ENCODE measurements around the gene TAMALIN.

The TAMALIN gene

DNA sequence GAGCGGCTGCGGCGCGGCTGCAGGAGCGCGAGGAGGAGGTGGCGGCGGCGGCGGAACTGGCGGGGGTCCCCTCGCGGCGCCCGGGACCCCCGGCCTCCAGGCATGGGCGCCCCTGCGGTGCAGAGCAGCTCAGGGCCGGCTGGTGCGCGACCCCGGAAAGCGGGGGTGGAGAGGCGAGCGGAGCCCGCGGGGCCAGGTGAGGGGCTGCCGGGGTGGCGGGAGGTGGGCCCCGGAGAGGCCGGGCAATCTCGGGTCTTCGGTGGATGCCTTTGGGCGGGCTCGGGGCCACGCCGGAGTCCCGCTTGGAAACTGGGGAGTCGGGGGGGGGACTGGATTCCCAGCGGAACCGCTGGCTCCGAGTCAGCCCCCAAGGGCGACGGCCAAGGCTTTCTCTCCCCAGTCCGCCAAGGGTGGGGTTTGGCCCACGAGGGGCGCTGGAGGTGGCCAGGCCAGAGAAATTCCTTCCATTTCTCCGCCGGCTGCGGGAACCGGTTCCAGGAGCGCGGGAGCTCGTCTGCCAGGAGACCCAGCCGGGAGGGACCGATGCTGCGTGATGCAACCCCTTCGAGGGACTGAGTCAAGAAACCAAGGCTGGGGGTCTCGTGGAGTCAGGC lies 30.6 kb downstream of the TAMALIN start:
- DNase-seq = peak; percentile 56

DNA sequence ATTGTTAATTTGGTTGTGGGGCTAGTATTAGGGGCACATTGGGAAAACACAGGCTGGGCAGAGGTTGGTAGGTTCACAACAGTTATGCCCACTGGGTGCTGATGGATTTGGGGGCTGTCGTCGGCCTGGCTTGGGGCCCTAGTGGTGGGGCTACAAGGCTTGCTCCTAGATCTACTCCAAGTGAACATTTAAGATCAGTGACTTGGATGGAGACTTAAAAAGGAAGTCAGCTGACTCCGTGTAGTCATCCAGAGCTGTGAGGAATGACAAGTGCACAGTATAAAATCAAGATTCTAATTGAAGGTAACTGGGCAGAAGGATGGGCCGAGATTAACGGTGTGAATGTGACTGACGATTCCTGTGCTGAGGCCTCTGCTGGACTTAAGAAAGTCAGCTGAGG lies 31.7 kb downstream of the TAMALIN start:
- DNase-seq = no peak

DNA sequence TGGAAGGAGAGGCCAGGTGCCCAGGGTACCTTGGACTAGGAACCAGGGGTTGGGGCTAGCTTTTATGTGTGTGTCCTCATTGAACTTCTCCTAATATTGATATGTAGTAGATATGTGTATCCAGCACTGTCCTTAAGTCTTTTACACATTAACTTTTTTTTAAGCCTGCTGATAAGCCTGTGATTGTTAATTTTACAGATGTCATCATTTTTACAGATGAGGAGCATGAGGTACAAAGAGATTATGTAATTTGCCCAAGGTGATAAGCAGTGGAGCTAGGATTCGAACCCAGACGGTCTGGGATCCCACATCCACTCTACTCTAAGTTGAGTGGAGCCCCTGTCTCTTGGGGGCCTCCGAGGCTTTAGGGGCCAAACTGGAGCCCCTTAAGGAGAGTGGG lies 34.3 kb downstream of the TAMALIN start:
- no peak for DNase-seq

DNA sequence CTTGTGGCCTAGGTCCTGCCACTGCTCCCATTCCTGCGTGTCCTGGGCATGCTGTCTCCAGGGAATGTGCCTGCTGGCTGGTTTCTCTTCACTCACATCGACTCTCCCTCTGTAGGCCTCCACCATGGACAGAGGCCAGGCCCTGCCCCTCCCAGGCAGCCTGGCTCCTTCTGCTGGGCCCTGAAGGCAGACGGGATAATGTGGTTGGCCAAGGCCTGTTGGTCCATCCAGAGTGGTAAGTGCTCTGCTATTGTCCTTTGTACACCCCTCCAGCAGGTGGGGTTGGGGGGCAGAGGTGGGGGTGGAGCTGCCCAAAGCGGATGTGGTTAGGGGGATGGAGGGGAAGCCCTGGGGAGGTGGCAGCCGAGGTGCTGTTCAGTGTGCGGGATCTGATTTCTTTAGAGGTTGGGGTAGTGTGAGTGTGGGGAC lies 35.0 kb downstream of the TAMALIN start:
- DNase-seq = peak; percentile 25

DNA sequence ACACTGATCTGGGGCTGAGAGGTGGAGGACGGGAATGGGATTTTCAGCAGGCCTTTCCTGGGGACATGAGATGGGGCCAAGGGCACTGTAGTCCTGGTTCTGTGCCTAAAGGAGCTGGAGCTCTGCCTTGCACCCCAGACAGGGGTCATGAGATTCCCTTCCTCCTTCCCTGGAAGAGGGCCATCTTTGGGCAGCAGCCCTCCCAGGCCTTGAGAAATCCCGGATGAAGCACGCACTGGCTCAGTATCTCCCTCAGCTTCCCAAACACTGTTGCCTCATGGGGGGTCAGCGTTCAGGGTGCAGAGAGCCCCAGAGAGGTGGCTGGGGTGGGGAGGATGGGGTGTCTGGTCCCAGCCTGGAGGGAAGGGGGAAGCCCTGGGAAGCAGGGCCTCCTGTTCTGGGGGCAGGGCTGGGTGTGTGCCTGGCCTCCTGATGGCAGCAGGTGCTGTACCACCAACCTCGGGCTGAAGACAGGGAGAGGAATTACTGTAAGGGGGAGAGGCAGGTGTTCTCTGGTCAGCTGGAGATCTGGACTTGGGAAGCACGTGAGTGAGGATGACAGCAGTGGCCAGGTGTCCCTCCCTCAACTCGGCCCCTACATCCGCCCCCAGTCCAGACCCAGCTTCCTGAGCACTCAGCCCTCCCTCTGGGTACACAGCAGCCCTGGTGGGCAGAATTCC lies 36.1 kb downstream of the TAMALIN start:
- DNase-seq = peak; percentile 89

DNA sequence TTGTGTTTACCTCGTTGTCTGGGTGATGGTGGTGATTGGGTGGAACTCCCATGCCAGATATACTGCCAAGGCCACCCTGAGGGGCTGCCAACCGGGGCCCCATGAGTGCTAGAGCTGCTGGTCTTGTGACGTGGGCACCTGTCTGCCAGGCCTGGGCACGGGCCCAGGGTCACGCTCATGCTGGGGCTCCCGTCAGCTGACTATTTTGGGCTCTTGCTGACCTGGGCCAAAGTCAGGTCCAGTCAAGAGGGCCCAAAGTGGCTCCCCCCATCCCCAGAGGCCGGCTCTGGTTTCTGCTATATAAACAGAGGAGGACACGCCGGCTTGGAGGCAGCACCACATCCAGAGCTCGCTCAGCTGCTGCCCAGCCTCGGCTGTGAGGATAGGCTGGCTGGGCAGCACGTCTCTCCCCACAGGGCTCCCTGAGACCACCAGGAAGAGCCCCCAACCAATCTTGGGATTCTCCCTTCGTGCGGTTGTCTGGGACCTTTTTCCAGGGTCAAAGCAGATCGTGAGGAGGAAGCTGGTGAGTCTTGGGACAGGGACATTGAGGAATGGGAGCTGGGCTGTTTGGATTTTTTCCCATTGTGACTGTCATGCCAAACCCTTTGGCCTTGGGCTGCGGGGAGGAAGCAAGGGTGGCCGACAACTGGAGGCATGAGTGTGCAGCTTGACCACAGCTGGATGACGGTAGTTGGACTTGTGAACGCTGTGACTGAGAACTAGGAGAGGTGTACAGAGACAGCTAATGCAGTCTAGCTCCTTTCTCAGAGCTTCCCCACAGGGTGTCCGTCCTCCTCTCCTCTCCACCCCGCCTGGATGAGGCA lies 36.9 kb downstream of the TAMALIN start:
- no peak for DNase-seq

DNA sequence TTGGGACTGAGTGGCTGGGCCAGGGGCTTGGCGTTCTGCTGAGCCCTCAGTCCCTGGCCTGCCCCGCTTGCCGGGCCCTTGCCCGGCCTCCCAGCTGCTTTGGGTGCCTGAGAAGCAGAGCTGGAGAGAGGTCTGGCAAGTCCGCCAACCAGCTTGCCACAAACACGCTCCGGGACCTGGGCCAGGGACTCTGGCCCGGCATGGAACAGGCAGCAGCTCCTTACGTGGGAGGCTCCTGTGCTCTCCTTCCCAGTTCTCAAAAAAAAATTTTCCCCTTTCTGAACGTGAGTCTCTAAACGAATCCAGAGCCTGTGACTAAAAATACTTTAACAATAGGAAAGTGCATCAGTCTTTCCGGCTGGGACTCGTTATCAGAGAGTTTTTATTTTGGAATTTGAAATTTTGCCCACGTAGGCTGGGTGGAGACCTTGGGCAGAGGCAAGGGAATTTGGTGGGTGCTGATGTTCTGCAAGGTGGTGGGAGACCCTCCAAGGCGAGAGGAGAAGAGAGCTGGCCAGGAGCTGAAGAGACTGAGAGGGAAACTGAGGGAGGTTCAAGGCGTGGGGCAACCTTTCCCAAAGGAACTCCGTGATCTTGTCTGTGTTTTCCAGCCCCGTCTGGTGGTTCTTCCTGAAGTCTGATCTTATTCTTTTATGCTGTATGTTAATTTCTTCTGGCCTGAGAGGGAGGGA lies 37.7 kb downstream of the TAMALIN start:
- no peak for DNase-seq

DNA sequence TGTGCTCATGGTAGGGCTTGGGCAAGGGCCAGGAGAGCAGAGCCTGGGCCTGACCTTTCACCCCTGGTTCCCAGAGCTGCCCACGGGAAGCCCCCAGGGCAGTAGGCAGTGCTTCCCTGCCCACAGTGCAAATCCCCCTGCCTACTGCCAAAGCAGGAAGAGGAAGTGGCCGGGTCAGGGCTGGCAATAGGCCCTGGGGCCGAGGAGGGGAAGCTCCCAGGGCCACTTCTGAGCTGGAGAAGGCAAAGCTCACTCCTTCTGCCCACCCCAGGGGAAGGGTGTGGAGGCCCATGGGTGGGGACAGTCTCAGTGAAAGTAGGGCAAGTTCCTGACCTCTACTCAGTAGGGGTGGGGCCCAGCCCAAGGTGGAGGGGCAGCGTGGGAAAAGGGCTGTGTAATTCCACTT lies 39.1 kb downstream of the TAMALIN start:
- DNase-seq = no peak

DNA sequence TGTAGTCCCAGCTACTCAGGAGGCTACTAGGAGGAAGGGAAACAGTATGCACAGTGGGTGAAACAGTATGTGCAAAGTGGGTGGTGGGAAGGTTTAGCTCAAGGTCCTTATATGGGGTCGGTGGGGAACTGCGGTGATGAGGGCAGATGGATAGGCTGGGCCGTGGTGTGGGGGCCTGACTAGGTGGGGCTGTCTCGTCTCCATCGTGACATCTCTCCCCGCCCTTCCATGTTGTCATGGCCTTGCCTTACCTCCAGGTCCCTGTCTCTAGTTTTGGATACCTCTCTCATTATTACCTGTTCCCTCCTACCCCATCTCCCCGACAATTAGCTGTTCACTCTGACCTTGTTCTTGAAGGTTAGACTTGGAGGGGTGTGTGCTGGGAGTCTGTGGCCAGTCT lies 40.1 kb downstream of the TAMALIN start:
- DNase-seq = no peak

DNA sequence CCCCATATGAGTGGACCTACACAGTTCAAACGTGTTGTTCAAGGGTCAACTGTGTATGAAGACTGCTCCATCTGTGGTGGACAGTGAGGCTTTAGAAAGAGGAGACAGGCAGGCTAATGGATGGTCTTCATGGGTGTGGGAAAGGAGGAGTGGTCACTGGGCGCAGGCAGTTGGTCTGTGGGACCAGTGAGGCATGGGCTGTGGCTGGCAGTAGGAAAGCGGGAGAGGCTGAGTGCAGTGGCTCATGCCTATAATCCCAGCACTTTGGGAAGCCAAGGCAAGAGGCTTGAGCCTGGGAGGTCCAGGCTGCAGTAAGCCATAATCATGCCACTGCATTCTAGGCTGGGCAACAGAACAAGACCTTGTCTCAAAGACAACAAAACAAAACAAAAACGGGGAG lies 42.5 kb downstream of the TAMALIN start:
- DNase-seq = no peak

DNA sequence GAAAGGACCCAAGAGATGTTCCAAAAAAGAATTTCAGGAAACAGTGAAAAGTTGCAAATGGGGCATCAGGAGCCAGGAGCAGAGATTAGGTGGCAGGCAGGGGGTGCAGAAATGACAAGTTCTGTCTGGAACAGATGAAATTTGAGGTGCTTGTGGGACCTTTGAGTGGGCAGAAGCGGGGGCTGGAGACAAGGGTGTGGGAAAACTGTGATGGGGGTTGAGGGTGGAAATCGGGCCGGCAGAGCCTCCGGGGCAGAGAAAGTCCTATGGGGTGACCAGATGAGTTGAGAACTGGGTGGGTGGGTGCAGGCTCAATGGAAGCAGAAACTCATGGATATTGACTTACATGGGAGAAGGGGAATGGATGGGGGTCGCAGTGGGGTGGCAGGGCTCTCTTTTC lies 42.9 kb downstream of the TAMALIN start:
- DNase-seq = no peak

DNA sequence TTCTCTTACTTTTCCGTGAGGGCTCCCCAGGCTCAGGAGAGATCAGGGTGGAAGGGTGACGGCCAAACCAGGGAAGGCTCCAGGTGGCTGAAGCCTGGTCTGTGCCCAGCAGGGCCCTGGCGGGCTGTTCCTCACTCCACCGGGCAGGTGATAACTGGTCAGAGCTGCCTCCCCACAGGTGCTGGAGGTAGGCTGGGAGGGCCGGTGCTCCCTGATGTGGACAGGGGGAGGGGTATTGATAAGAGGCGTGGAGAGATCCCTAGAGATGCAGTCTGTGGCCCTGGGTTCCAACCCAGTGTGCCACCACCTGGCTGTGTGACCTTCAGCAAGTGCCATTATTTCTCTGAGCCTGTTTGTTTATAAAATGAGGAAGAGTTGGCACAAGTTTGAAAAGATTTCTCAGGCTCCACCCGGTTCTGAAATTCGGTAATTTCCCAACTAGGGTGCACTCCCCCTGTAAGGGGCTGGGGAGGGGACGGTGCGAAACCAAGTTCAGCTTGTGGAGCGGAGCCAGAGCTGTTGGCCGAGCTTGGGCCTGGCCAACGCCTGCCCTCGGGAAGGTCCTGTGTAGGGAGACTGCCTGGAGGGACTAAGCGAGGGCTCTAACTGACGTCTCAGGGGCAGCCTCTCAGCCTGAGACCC lies 43.5 kb downstream of the TAMALIN start:
- DNase-seq = peak; percentile 92

DNA sequence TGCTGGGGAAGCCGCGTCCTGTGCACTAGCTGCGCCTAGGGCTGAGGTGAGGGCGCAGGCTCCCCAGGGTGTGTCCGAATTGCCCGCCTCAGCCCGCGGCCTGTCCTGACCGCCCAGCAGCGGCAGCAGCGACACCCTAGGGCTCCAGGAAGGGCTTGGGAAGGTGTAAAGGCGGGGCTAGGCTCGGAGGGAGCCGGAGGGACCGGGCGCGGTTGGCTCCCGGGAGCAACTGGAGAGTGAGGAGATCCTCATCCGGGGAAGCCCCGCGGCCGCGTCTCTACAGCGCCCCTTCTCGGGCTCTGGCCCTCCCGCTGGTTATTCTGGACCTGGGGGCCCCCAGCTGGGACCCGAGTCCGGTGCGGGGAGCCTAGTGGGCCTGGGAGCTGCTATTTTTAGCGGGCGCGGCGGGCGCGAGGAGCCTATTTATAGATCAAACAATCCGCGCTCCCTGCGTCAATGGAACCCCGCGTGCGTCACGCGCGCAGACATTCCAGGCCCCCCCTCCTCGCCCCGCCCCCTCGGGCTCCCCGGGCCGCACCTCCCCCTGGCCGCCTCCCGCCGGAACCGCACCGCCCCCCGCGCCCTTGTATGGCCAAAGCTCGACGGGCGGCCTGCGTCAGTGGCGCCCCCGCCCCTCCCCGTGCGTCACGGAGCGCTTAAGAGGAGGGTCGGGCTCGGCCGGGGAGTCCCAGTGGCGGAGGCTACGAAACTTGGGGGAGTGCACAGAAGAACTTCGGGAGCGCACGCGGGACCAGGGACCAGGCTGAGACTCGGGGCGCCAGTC lies 44.2 kb downstream of the TAMALIN start, which contains the start of gene NR4A1:
TSS of gene NR4A1 (plus strand) at position 685 of the 784 bp plus-strand sequence. CDS start 2,887 bp downstream, outside the sequence.
- peak; percentile 95 for DNase-seq

DNA sequence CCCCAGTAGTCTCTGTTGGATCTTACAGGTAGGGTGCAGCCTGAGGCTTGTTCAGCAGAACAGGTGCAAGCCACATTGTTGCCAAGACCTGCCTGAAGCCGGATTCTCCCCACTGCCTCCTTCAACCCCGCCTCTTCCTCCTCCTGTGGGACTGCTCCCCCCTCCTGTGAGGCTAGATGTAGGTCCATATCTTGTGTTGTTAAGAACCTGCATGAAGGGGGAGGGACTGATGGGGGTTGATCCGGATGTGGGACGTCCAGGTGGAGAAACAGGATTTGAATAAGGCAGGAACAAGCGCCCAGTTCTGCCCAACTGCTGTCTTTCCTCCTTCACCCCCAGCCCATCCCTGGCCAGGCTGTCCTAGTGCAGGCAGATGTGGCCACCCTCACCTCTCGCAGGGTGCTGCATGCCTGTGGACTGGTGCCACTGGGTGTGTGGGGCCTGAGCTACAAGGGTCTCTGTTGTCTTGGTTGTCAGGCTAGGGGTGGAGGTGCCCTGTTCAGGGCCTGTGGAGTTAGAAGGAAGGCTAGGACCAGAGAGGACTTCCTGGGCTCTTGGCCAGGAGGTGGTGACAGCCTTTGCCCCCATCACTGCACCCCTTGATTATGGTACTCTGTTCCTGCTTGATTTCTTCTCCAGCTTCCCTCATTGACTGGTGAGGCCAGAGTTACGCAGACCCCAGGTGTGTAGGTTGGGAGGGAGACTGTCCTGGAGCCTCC lies 45.9 kb downstream of the TAMALIN start:
- peak; percentile 26 for DNase-seq

DNA sequence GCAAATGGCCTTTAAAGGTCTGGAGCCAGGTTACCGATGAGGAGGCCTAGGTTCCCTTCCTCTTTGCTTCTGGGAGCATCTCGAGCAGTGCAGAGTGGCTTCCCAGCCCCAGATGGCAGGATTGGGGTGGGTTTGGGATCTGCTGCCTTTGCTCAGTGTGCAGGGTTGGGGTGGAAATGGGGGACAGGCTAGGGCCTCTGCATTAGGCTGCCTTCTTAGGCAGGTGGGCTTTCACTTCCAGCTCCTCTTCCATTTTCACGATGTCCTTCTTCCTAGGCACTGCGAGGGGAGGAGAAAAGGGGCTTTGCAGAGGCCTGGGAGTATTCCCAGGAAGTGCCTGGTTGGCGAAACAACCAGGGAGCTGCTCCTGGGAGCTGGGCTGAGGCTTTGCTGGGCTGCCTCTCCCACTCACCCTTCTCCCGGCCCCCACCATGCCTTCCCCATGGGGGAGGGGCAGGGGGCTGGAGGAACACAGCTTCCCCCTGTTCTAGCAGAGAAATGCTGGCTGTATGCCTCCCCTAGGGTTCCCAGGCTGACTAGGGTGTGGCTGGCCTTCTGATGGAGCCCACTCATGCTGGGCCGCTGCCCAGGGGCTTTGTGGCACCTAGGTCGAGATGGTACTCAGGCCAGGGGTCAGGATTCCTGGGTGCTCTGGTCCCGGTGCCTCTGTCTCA lies 46.9 kb downstream of the TAMALIN start:
- DNase-seq = no peak

DNA sequence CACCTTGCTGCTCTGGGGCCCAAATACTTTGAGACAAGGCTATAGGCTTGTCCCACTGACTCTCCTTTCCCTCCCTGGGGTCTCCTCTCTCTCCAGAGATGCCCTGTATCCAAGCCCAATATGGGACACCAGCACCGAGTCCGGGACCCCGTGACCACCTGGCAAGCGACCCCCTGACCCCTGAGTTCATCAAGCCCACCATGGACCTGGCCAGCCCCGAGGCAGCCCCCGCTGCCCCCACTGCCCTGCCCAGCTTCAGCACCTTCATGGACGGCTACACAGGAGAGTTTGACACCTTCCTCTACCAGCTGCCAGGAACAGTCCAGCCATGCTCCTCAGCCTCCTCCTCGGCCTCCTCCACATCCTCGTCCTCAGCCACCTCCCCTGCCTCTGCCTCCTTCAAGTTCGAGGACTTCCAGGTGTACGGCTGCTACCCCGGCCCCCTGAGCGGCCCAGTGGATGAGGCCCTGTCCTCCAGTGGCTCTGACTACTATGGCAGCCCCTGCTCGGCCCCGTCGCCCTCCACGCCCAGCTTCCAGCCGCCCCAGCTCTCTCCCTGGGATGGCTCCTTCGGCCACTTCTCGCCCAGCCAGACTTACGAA lies 47.6 kb downstream of the TAMALIN start:
- DNase-seq = no peak

DNA sequence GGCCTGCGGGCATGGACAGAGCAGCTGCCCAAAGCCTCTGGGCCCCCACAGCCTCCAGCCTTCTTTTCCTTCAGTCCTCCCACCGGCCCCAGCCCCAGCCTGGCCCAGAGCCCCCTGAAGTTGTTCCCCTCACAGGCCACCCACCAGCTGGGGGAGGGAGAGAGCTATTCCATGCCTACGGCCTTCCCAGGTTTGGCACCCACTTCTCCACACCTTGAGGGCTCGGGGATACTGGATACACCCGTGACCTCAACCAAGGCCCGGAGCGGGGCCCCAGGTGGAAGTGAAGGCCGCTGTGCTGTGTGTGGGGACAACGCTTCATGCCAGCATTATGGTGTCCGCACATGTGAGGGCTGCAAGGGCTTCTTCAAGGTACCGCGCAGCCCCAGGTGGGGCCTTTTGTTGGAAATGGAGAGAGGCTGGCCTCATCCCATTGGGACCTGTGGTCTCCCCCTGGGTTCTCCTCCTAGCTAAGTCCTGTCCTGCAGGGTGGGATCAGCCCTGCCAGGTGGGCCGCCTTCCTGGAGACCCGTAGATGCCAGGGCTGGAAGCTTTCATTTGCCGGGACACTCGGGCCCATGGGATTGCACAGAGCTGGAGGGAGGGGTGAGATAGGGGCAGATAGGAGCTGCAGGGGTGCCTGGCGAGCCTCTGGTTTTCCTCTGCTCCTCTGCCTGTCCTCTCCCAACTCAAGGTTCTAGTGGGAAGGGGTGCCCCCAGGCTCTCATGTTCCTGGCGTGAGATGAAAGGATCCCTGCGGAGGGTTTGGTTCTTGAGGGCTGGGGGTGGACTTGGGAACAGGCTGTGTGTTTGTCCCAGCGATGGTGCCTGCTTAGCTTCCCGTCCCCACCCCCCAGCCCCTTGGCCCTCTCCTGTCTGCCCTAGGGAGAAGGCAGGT lies 48.3 kb downstream of the TAMALIN start:
- no peak for DNase-seq

DNA sequence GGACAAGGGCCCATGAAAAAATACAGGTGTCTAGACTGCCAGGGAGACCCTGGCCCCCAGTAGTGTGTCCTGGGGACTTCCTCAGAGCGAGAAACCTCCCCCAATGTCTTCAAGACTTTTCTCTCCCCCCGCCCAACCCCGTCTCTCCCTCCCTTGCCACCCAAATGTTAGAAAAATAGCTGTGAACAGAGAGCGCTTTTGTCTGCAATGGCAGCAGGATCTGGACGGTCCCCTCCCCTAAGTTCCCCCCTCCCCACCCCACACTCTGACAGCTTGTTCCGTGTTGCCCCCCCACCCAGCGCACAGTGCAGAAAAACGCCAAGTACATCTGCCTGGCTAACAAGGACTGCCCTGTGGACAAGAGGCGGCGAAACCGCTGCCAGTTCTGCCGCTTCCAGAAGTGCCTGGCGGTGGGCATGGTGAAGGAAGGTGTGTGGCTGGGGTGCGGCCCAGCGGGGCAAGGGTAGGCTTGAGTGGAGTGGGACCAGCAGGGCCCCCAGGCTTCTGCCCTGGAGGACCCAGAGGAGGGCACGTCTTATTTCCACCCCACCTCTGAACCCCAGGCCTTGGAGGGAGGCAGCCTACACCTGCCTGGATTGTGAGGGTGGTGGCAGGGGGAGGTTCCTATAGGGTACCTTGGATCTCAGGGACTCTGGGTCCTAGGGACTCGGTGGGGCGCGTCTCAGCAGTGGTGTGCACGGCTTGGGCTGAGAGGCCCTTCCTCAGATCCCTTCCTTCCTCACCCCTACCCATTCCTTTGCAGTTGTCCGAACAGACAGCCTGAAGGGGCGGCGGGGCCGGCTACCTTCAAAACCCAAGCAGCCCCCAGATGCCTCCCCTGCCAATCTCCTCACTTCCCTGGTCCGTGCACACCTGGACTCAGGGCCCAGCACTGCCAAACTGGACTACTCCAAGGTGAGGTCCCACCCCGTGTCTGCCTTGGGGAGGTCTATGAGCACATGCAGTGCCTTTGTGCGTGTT lies 49.3 kb downstream of the TAMALIN start:
- DNase-seq = no peak

All from NCI-H146 (cell line).